HG02973 (cell line): ENCODE data around the gene SPANXN4.

Experiments used
- ATAC-seq: cut with Tn5 transposase; IDR thresholded peaks from one replicate; pipeline ENCODE4 v1.9.1; 2021; ENCODE audit warnings: moderate library complexity; ENCODE audit not compliant: unreplicated experiment

The SPANXN4 gene

GRCh38 chrX:143025628-143026027 lies at the start of gene SPANXN4:
TSS of gene SPANXN4 (plus strand) at chrX:143025928. CDS start at chrX:143026015, 87 bp downstream.
- ATAC-seq, result no peak

GRCh38 chrX:142977128-142977914 lies 48.4 kb upstream of the SPANXN4 start:
- peak; percentile 93 for ATAC-seq

- peak; percentile 37 for ATAC-seq
Measured at GRCh38 chrX:142978130-142978684, 47.5 kb upstream of the SPANXN4 start.

GRCh38 chrX:142982679-142983078 lies 43.0 kb upstream of the SPANXN4 start:
- ATAC-seq, result no peak

GRCh38 chrX:142994988-142995387 lies 30.7 kb upstream of the SPANXN4 start:
- no peak for ATAC-seq

GRCh38 chrX:142998447-142999198 lies 27.1 kb upstream of the SPANXN4 start:
- no peak for ATAC-seq

GRCh38 chrX:142999199-142999701 lies 26.5 kb upstream of the SPANXN4 start:
- ATAC-seq, result no peak

- no peak for ATAC-seq
Measured at GRCh38 chrX:143002206-143002605, 23.5 kb upstream of the SPANXN4 start.

- ATAC-seq, result no peak
Measured at GRCh38 chrX:143017272-143017671, 8.5 kb upstream of the SPANXN4 start.

GRCh38 chrX:143027275-143027674 lies 1.5 kb downstream of the SPANXN4 start:
- ATAC-seq, result no peak

- ATAC-seq, result no peak
Measured at GRCh38 chrX:143047511-143047910, 21.8 kb downstream of the SPANXN4 start.

GRCh38 chrX:143058120-143058519 lies 32.4 kb downstream of the SPANXN4 start:
- no peak for ATAC-seq

- no peak for ATAC-seq
Measured at GRCh38 chrX:143081231-143081630, 55.5 kb downstream of the SPANXN4 start.

- no peak for ATAC-seq
Measured at GRCh38 chrX:143082537-143082936, 56.8 kb downstream of the SPANXN4 start.
